ENCODE results near the gene TMED9. TPM values are rescaled to one million over a fixed set of nuclear protein-coding genes. Genes with fewer than 3 reads are reported as not detected.

Gene TMED9
- total RNA-seq, 1 experiment from 2014 or later = 133 TPM

GRCh38 chr5:177576169-177576568 is 15.8 kb upstream of the TMED9 start:
- intact Hi-C loops (cut with micrococcal nuclease) = no loop called here
- Histone ChIP-seq H3K27me3 (ENCODE audit: insufficient read depth, low read length) (no peaks in the 10 kb centered on the region), H3K4me1 (ENCODE audit: control insufficient read depth in 1 of 2, insufficient read depth in 2 of 2, low read length in 2 of 2) (no peaks in the 10 kb centered on the region), H3K27ac (ENCODE audit: low read depth, low read length) (no peak overlapping the region), H4K20me1 (ENCODE audit: insufficient read depth) (no peaks in the 10 kb centered on the region), H3K9me2 (ENCODE audit: insufficient read depth) (no peaks in the 10 kb centered on the region), H3K4me3 (replicated peaks in 1 of 2; ENCODE audit: low read depth in 1 of 2, low read length in 2 of 2) (no peak overlapping the region), H2AFZ (ENCODE audit: low read depth, low read length, poor library complexity, severe bottlenecking) (no peak overlapping the region), H3K9ac (ENCODE audit: low read length) (no peak overlapping the region), H3K4me2 (ENCODE audit: low read length) (no peak overlapping the region), H3K36me3 (ENCODE audit: control insufficient read depth in 1 of 2, insufficient read depth in 2 of 2, low read length in 2 of 2) (no peaks in the 10 kb centered on the region), H3K9me3 (ENCODE audit: control insufficient read depth in 1 of 2, insufficient read depth in 1 of 2, low read depth in 1 of 2, low read length in 2 of 2) (no peaks in the 10 kb centered on the region), H3K79me2 (ENCODE audit: insufficient read depth, low read length) (no peaks in the 10 kb centered on the region)
- POLR2A ChIA-PET = no interaction called here
- RAD21 ChIA-PET (ENCODE audit: low non-redundant PET in 1 of 2, low total read pairs in 2 of 2, uncharacterized antibody in 2 of 2, unreplicated experiment in 2 of 2) = no interaction called here
- DNase-seq (ENCODE audit: low read depth, low spot score) = no peak
- BruUV-seq (replicated peaks) = no TSS peak
- CTCF ChIA-PET = no interaction called here
- peak; percentile 72 for ATAC-seq
- TF ChIP-seq, protein P1, sequence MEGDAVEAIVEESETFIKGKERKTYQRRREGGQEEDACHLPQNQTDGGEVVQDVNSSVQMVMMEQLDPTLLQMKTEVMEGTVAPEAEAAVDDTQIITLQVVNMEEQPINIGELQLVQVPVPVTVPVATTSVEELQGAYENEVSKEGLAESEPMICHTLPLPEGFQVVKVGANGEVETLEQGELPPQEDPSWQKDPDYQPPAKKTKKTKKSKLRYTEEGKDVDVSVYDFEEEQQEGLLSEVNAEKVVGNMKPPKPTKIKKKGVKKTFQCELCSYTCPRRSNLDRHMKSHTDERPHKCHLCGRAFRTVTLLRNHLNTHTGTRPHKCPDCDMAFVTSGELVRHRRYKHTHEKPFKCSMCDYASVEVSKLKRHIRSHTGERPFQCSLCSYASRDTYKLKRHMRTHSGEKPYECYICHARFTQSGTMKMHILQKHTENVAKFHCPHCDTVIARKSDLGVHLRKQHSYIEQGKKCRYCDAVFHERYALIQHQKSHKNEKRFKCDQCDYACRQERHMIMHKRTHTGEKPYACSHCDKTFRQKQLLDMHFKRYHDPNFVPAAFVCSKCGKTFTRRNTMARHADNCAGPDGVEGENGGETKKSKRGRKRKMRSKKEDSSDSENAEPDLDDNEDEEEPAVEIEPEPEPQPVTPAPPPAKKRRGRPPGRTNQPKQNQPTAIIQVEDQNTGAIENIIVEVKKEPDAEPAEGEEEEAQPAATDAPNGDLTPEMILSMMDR (IDR thresholded peaks at IDR 0.05 in 2 of 3, conservative IDR thresholded peaks at IDR 0.05 in 1 of 3; ENCODE audit: borderline replicate concordance in 1 of 3, insufficient read depth in 1 of 3, low read depth in 2 of 3, low read length in 2 of 3) = 0 out of 6 replicates have a peak, but pooled peaks of 1 of the 3 experiments have one; percentile 26
- TF ChIP-seq RAD21 (IDR thresholded peaks at IDR 0.05; ENCODE audit: low read depth) = no peak

DNA sequence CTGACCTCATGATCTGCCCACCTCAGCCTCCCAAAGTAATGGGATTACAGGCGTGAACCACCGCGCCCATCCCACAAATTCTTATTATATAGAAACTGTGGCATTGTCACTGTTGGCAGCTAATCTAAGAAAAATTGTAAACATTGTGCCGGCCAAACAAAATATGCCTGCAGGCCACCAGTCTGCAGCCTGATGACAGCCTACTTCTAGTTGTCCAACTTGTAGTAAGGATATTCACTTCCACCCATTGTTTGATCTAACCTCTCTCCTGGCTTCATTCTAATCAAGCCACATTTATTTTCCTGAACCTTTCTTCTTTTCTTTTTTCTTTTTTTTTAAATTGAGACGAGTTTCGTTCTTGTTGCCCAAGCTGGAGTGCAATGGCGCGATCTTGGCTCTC is 13.7 kb upstream of the TMED9 start:
- TF ChIP-seq POLR2AphosphoS5 (IDR thresholded peaks at IDR 0.05; ENCODE audit: low read depth, low read length) (no peak), SRF (IDR thresholded peaks at IDR 0.05; ENCODE audit: low read depth) (no peak), TCF7L2 (IDR thresholded peaks at IDR 0.05; ENCODE audit: borderline replicate concordance, extremely low read depth, insufficient read depth, insufficient read length) (no peak), EGR1 (IDR thresholded peaks at IDR 0.05; ENCODE audit: low read depth) (no peak), RAD21 (IDR thresholded peaks at IDR 0.05; ENCODE audit: low read depth) (no peak), EZH2 (IDR thresholded peaks at IDR 0.05) (no peak), EZH2phosphoT487 (IDR thresholded peaks at IDR 0.05; ENCODE audit: borderline replicate concordance) (no peak), ZBTB33 (IDR thresholded peaks at IDR 0.05; ENCODE audit: extremely low read depth, insufficient replicate concordance, low read length) (no peak)
- TF ChIP-seq, protein P2, sequence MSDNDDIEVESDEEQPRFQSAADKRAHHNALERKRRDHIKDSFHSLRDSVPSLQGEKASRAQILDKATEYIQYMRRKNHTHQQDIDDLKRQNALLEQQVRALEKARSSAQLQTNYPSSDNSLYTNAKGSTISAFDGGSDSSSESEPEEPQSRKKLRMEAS (IDR thresholded peaks at IDR 0.05) = no peak
- intact Hi-C loops (cut with micrococcal nuclease) = no loop called here
- no TSS peak for BruUV-seq (replicated peaks)

More for the DNA sequence above, 13.7 kb upstream of the TMED9 start:
- ChIA-PET RAD21 (ENCODE audit: low non-redundant PET in 1 of 2, low total read pairs in 2 of 2, uncharacterized antibody in 2 of 2, unreplicated experiment in 2 of 2) (no interaction called here), POLR2A (no interaction called here), CTCF (no interaction called here)
- H3K36me3 ChIP-seq (ENCODE audit: control insufficient read depth in 1 of 2, insufficient read depth in 2 of 2, low read length in 2 of 2) = no peaks in the 10 kb centered on the region
- no peak overlapping the region for H3K27ac ChIP-seq (ENCODE audit: low read depth, low read length)
- H3K9me3 ChIP-seq (ENCODE audit: control insufficient read depth in 1 of 2, insufficient read depth in 1 of 2, low read depth in 1 of 2, low read length in 2 of 2) = no peaks in the 10 kb centered on the region
- H3K79me2 ChIP-seq (ENCODE audit: insufficient read depth, low read length) = no peaks in the 10 kb centered on the region
- no peak overlapping the region for H3K9ac ChIP-seq (ENCODE audit: low read length)
- H4K20me1 ChIP-seq (ENCODE audit: insufficient read depth) = no peaks in the 10 kb centered on the region
- 0 out of 2 replicates have a peak, but pooled peaks cover under 1% of the 10 kb centered on the region for H3K27me3 ChIP-seq (ENCODE audit: insufficient read depth, low read length)
- no peak overlapping the region for H2AFZ ChIP-seq (ENCODE audit: low read depth, low read length, poor library complexity, severe bottlenecking)
- H3K4me3 ChIP-seq (replicated peaks in 1 of 2; ENCODE audit: low read depth in 1 of 2, low read length in 2 of 2) = no peak overlapping the region
- no peaks in the 10 kb centered on the region for H3K9me2 ChIP-seq (ENCODE audit: insufficient read depth)
- no peaks in the 10 kb centered on the region for H3K4me1 ChIP-seq (ENCODE audit: control insufficient read depth in 1 of 2, insufficient read depth in 2 of 2, low read length in 2 of 2)
- ATAC-seq = no peak
- no peak for DNase-seq (ENCODE audit: low read depth, low spot score)
- H3K4me2 ChIP-seq (ENCODE audit: low read length) = no peak overlapping the region
